ENCODE measurements around the gene HES6.
A peak's percentile ranks its signal among the peaks of the same experiment; 100 is the strongest.

HES6 gene

DNA sequence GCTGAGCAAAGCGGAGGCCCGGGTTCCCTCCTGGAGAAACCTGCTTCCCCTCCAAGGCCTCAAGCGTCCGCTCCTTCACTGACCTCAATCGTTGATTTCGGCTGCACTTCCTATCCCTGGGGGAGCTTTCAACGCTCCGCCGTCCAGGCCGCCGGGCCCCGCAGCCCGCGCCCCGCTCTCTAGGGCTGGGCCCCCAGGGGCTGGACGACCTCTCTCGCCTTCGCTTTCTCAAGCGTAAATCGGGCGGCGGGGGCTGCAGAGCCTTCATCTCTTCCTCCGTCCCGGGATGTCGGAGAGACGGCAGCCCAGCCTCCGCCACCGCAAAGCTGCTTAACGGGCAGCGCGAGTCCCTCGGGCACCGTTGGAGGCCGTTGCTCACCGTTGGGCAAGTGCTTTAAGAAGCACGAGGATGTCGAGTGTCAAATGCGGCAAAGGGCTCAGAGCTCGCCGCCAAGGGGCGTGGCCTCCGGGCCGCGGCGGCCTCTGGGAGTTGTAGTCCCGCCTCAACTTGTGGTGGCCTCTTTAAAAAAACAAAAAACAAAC is 8.5 kb downstream of the HES6 start:
- DNase-seq, result no peak

DNA sequence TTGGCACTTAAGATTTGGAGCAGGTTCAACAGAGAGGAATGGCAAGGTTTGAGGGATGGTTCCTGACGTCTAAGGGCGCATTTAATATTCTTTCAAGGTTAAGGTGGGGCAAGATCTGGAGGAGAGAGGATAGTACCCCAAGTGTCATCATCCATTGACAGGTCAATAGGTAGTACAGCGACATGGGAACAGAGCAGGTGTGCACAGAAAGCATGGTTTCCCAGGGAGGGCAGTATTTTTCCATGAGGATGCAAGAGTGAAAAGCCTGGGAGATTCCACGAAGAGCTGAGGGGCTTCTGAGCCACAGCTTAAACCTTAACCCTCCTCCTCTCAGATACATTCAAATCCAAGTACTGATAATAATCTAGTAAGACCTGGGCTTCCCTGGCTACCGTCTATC is 9.1 kb downstream of the HES6 start:
- no peak for DNase-seq

DNA sequence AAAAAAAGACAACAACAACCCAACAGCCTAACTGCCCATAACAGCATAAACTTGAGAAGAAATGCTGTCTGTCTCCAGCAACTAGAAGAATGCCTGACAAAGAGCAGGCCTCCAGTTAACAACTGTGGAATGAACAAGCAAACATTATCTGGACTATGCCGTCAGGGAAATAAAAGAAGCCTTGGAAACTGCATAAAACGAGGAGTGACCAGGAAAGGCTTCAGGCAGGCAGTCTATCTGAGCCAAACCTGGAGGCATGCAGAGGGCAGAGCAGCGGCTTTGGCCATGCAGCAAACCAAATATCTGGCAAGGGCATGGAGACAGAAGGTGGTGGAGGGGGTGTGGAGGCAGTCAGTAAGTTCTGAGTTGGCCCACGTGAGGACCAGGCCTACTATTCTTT is 11.1 kb downstream of the HES6 start:
- no peak for DNase-seq

DNA sequence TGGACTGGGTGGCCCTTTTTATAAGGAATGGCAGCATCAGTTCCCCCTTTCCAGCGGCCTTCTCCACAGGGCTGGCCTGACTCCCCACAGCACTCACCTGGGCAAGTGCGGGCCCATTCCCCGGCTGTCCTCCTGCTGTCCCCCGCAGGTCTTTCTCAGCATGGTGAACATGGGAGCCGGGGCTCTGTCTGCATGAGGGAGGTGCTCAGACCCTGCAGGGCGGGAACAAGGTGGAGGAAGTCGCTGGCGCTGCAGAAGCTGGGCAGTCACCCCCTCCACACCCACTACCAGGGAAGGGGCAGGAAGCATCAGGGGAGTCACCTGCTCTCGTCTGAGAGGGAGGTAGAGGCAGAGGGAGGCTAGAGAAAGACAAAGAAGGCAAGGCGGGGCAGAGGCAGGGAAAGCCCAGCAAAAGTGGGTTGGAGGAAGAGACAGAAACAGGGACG is 12.2 kb downstream of the HES6 start:
- DNase-seq, result no peak

DNA sequence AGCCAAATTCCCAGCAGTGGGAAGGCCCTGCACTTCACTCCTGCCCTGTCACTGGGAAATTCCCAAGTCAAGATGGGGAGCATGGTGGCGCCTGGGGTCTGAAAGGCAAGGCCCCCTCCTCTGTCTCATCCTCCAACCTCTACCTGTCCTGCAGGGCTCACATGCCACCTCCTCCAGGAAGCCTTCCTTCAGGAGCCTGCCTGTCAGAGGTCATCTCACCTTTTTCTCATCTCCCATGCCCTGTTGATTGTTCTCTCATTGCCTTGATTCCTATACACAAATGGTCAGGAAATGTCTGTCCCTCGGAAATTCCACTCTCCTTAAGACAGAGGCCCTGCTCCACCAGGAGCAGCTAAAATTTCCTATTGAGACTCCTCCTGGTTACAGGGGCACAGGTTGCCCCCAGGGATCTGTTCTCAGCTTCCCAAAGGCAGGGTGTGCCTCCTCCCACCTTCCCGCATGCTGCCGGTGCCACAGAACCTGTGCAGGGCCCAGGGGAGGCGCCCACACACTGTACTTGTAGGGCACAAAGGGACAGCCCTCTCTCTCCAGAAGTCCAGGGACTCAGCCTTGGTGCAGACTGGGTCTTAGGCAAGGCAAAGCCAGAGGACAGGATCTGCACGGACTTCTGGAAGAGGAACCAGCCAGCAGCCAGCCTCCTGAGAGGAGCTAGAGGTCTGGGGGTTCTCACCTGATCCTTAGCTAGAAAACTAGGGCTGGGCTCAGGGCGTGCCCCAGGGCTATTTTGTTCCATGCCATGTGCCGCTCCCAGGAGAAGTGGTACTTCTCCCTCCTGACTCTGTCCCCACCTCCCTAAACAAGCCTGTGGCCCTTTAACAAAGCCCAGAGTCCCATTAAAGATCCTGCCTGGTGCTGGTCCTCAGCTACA is 12.9 kb downstream of the HES6 start:
- no peak for DNase-seq

DNA sequence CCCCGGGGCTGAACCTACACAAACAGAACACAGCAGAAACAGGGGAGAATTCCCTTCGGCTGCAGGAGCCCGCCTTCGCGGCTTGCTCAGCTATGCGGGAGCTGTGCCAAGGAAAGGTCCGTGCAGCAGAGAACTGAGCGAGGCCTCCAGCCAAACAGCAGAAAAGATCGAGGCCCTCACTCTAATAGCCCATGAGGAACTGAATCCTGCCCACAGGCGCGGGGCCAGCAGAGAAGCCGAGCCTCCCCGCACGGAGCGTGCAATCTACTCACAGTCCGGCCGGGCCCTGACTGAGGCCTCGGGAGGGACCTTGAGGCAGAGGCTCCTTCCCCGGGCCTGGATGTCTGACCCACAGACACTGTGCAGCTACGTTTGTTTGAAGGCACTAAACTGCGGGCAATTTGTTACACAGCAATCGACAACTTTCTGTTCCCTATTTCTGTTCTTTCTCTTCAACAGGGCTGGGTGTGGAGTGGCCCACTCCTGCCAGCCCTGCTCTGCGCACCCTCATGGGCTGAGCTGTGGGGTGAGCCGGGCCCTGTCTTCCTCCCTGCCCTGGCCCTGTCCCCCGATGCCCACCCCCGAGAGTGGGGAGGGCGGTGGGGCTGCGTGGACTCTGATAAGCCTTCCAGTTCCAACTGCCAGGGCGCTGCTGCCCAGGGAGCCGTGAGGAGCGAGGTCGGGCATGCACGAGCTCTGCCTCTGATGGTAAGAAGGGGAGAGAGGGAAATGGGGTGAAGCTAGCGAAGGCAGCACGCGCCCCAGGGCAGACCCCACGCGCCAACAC is 13.7 kb downstream of the HES6 start:
- no peak for DNase-seq

DNA sequence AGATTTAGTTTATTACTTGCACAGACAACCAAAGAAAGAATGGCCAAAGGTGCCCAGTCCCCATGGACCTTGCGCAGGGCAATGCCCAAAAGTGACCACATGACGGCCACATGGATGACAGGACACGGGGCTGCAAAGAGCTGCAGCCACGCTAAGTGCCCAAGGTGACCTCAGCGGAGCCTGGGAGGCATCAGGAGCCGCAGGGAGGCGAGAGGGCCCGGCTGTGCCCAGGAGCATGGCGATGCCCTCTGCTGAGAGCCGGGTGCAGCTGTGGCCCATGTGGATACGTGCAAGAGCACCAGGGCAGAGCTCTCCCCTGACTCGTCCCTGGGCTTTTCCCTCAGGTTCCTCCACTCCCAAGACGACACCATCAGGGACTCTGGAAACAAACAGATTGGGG is 14.7 kb downstream of the HES6 start:
- DNase-seq, result no peak

DNA sequence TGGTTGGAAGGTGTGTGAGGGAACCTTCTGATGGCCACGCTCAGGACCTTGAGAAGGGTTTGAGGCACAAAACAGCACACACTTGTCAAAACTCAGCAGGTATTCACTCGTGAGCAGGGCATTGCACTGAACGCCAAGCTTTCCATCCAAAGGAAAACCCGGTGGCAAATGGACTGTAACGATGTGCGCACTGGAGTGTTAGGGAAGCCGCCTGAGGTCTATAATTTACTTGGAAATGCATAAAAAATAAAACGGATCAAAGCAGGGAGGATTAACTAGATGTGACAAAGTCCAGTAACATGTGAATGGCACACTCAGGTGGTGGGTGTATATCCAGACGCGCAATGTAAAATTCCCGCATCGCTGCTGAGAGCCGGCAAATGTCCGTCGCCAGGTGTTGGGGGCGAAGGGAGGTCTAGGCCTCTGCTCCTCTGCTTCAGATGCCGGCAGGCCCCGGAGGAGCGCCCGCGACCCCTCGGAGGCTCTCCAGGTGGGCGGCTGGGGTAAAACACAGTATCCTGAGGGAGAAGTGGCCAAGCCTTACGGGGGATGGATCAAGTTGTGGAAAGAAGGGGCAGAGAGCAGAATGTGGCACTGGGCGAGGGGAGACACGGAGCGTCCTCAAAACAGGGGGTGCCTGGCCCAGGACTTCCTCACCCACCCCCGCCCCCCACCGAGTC is 15.3 kb downstream of the HES6 start:
- DNase-seq, result no peak

DNA sequence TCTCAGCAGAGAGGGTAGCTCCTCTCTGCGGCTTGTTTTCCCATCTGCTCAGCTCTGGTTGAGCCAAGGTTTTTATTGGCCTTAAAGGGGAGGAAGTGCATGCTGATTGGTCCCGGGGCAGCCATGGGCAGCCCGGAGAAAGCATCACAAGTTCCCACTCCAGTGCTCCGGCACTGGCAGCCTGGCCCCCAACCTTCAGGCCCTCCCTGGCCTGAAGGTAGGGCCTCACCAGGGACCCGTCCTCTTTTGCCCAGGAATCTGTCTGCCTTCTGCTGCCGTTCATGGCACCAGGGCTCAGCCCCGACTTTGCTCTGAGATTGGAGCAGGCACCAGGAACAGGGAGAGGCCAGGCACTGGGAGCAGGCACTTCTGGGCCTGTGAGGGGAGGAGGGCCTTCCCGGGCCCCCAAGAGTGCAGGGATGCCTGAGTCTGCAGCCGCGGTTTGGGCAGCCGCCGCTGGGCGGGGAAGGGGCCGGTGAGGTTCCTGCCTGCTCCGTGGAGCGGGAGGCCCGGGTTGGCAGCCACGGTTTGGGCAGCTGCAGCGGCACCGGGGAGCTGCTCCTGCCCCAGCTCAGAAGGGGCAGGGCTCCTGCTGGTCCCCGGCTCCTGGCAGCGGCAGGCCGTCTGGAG is 18.8 kb downstream of the HES6 start:
- DNase-seq, result peak; percentile 63 to 75

DNA sequence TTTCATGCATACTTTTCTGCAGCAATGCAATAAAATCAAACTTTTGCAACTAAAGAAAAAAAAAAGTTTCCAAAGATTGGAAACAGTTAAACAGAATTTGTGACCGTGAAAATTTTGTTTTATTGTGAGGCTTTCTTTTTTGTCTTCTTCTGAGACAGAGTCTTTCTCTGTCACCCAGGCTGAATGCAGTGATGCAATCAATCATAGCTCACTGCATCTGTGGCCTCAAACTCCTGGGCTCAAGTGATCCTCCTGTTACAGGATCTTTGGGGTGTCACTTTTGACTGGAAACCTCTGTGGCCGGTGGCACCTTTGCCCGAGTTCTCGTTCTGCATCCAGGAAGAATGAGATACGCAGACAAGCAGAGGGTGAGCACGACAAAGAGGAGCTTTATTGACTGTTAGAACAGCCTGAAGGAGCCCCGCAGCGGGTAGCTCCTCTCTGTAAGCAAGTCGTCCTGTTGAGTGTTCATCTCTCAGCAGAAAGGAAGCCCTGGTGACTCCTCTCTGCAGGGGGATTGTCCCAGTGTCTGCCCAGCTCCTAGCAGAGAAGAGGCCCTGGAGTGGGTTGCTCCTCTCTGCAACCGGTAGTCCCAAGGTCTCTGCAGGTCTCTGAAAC is 19.5 kb downstream of the HES6 start:
- DNase-seq, result no peak

DNA sequence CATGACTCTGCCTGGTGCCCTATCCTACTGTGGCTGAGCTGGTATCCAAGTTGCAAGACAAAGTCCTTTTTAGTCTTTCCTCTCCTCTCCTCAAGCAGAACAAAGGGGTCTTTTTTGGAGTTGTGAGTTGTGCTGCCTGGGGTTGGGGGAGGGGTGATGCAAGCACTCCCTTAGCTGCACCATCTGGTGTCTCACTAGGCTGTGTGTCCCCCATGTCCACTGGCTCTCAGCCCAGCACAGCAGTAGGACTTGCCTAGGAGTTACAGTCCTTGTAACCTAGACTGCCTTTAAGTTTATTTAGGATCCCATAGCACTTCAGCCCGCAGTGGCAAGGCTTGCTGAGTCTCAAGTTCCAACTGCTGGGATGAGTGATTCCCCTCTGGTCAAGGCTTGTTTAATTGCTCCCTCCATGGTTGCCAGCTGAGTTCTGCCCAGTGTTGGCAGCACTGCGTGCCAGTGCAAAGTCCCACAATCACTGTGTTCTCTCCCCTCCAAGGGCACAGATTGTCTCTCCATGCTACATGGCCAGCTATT is 23.1 kb downstream of the HES6 start:
- DNase-seq, result no peak

DNA sequence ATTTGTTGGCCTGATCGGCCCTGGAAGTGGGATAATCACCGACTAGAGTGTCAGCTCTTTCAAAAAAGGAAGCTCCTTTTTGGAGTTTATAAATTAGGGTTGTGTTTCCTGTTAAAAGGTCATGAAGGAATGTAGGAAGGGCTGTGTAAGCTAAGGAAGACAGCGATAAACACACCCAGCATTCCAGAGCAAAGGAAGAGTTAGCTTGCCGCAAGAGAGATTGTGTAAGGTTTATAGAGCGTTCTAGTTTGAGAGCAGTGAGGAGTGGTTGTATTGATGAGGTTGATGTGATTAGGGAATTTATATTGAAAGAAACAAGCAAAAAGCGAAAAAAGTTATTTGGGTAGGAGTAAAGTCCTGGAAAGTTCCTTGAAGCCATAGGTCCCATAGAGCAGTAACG is 32.8 kb downstream of the HES6 start:
- DNase-seq, result no peak

DNA sequence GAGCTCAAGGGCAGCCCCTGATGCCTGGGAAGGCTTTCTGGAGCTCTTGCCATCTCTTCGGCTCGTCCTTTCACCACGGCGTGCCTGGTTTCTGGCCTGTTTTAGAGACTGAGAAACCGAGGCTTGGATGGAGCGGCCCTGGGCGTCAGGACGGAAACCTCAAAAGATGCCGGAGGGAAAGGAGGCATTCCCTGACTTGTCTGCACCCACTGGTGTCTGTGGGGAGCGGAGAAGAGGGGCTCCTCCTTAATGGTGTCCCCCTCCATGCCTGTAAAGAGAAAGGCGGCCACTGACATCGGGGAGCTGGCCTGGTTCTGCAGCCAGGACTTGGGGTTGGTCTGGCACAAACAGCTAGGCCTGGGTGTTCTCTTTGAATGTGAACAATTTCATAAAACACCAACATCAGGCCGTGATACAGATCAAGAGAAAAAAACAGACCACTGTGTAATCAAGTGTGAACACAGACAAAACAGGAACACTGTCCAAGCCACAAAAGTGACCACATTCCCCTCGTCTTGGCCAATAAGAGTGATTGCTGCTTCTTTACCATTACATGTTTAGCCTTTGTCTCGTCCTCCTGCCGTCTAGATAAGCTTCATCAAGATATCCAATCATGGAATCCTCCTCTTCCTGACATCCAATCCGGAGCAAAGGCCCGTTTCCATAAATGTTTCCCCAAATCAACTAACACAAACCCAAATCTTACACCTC is 35.7 kb downstream of the HES6 start:
- DNase-seq, result peak in 1 of 2 experiments; percentile 50

DNA sequence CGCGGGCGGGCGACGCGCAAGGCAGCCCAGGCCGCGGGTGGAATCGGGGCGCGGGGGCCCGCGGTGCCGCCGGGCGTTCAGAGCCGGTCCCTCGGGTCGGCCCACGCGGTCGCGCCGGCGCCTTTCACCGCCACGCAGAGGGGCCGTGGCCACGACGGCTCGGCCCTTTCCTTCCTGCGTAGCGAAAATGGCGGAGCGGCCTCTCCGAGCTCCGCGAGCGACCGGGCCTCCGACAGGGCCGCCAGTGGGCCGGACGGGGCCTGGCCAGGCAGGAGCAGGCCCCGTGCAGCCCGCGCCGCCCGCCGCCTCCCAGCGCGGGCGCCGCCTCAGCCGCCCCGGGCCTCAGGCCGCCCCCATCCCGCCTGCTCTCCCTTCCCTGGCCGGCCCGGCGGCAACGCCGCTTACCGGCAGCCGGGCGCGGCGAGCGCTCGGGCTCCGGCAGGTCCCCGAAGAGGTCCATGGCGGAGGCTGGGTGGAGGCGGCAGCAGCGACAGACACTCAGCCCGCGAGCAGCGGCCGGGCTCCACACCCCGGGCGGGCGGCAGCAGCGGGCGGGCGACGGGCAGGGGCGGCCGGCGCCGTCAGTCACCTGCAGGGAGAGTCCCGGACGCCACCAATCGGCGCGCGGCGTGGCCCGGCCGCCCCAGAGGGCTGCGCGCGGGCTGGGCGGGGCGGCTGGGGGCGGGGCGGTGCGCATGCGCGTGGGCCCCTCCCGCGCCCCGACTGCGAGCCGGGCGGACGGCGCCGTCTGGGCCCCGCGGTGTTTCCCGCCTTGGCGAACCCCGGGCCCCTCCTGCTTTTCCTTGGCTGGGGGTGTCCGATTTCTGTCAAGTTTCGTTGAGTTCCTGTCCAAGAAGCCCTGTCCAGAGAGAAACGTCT is 36.5 kb downstream of the HES6 start, which contains the start of gene ILKAP:
ILKAP (minus strand) TSS at position 602 of the 879 bp plus-strand sequence; CDS start at position 460, 142 bp downstream.
- DNase-seq, result peak; percentile 79 to 84

DNA sequence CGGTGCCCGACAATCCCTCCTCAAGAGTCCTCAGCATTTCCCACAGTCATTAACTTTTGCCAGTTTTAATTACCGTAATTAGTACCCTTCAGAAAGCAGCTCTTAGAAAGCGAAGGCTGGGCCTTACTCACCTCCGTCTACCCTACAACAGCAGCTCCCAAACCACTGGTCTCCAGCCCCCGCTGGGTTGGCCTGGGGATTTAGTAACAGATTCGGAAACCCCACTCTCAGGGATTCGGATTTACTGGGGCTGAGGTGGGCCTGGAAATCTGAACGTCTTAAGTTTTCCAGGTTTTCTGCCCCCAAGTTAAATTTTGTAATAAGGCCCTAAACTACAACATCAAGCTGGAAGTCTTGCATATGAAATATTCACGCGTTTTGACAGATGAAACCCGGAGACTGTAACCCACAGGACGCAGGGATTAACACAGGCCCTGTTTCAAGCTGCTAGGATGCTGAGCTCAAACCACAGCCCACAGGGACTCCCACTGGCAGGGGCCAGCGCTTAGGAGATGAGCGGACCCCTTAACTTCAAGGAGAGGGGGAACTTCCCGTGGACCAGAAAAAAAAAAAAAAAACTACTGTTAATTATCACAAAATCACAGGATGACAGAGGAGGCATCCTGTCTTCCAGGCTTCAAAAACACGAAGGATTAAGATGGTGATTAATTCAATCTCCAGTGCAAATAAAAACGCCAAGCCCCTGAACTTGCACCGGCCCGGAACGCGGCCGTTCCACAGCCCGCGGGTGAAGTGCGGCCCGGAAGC is 37.3 kb downstream of the HES6 start:
- no peak for DNase-seq

DNA sequence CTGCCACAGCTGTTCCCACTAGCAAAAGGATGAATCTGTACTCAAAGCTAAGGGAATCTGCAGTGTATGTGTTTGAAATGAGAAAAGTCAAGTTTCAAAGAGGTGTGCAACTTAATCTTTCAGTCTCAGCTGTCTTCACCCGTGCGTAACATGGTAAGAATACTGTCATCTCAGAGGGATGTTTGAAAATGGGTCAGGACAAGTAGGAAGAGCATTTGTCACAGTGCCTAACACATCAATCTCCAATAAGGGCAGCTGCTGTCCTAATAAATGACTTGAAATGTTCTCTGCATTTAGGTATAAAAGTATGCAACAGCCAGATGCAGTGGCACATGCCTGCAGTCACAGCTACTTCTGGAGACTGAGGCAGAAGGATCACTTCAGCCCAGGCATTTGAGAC is 49.4 kb downstream of the HES6 start:
- DNase-seq, result no peak

Measured in SHP77 (cell line).